Loucy (cell line): Measurements from ENCODE around the gene PRRC2C.

Experiments
- H2AFZ ChIP-seq: fragments of 200-600 bp; sonication (generic); 2 replicates; pipeline ENCODE4 v1.6.0; 2016; ENCODE audit warnings: antibody characterized with exemption, mild to moderate bottlenecking, low read length, moderate library complexity
- H3F3A ChIP-seq: fragments of 200-600 bp; 2 replicates; pipeline ENCODE4 v1.6.0; 2016; ENCODE audit warnings: antibody characterized with exemption, low read depth, mild to moderate bottlenecking
- H3K27me3 ChIP-seq: fragments of 200-600 bp; sonication (generic); 2 replicates; pipeline ENCODE4 v1.6.1; 2014; ENCODE audit warnings: low read length, mild to moderate bottlenecking; ENCODE audit not compliant: insufficient read depth, poor library complexity, severe bottlenecking
- H3K36me3 ChIP-seq: fragments of 200-600 bp; sonication (generic); 2 replicates; pipeline ENCODE4 v1.6.1; 2016; ENCODE audit warnings: low read length; ENCODE audit not compliant: insufficient read depth
- H3K4me1 ChIP-seq: fragments of 200-600 bp; sonication (generic); 2 replicates; pipeline ENCODE4 v1.5.1; 2014; ENCODE audit warnings: low read length, mild to moderate bottlenecking; ENCODE audit not compliant: insufficient read depth, poor library complexity, severe bottlenecking
- H3K4me2 ChIP-seq: fragments of 200-600 bp; sonication (generic); 2 replicates; pipeline ENCODE4 v1.6.0; 2014; ENCODE audit warnings: antibody characterized with exemption, low read length, low read depth, mild to moderate bottlenecking; ENCODE audit not compliant: poor library complexity, severe bottlenecking
- H3K4me3 ChIP-seq: fragments of 200-600 bp; sonication (generic); 2 replicates; pipeline ENCODE4 v1.5.1; 2014; ENCODE audit warnings: low read length, mild to moderate bottlenecking, mixed read lengths; ENCODE audit not compliant: poor library complexity, severe bottlenecking
- H3K79me2 ChIP-seq: fragments of 200-600 bp; sonication (generic); 2 replicates; pipeline ENCODE4 v1.6.1; 2014; ENCODE audit warnings: low read length; ENCODE audit not compliant: insufficient read depth
- H3K9ac ChIP-seq: fragments of 200-600 bp; sonication (generic); 2 replicates; pipeline ENCODE4 v1.6.0; 2014; ENCODE audit warnings: mild to moderate bottlenecking, low read depth, low read length, moderate library complexity; ENCODE audit not compliant: poor library complexity, severe bottlenecking
- H3K9me2 ChIP-seq: fragments of 200-600 bp; sonication (generic); replicated peaks from 2 replicates; pipeline ENCODE4 v1.6.1; 2016; ENCODE audit warnings: low read depth, low read length, mixed read lengths
- H3K9me3 ChIP-seq: fragments of 200-600 bp; sonication (generic); 2 replicates; pipeline ENCODE4 v1.6.1; 2014; ENCODE audit warnings: mild to moderate bottlenecking, antibody characterized with exemption, low read length, low read depth; ENCODE audit not compliant: insufficient read depth
- H4K20me1 ChIP-seq: fragments of 200-600 bp; sonication (generic); 2 replicates; pipeline ENCODE4 v1.6.0; 2014; ENCODE audit warnings: antibody characterized with exemption, low read length, mild to moderate bottlenecking; ENCODE audit not compliant: insufficient read depth, poor library complexity, severe bottlenecking
- CTCF ChIP-seq: fragments of 200-600 bp; sonication (generic); conservative IDR thresholded peaks from 2 replicates; pipeline ENCODE4 v1.5.1; 2014; ENCODE audit warnings: mild to moderate bottlenecking, antibody characterized with exemption, low read length
- EZH2phosphoT487 ChIP-seq: fragments of 200-600 bp; IDR thresholded peaks from 2 replicates; pipeline ENCODE4 v1.6.1; 2018; ENCODE audit warnings: antibody characterized with exemption, mild to moderate bottlenecking, moderate library complexity, borderline replicate concordance

Gene PRRC2C

DNA sequence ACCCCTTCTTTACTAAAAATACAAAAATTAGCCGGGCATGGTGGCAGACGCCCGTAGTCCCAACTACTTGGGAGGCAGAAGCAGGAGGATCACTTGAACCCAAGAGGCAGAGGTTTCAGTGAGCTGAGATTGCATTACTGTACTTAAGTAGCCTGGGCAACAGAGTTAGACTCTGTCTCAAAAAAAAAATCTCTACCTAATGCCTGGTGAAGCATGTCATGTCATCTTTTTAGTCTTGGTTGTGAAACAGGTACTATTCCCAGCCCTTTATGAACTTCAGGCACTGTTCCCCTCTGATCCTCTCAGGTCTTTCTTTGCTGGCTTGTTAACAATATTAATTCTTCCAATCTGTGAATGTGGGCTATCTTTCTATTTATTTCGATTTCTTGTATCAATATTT lies 22.1 kb downstream of the PRRC2C start:
- H3F3A ChIP-seq = no peaks in the 10 kb centered on the region
- no peak overlapping the region for H3K4me2 ChIP-seq
- peaks cover 100% of the 10 kb centered on the region for H3K79me2 ChIP-seq
- H3K9ac ChIP-seq = no peak overlapping the region
- H3K9me3 ChIP-seq = no peaks in the 10 kb centered on the region
- no peaks in the 10 kb centered on the region for H3K27me3 ChIP-seq
- H2AFZ ChIP-seq = no peak overlapping the region
- no peaks in the 10 kb centered on the region; the same call in 1 of the 2 replicates for H3K36me3 ChIP-seq
- TF ChIP-seq EZH2phosphoT487 (no peak), CTCF (no peak)
- H3K9me2 ChIP-seq = no peaks in the 10 kb centered on the region
- no peaks in the 10 kb centered on the region for H3K4me1 ChIP-seq
- no peak overlapping the region for H3K4me3 ChIP-seq
- peaks cover 97% of the 10 kb centered on the region for H4K20me1 ChIP-seq

DNA sequence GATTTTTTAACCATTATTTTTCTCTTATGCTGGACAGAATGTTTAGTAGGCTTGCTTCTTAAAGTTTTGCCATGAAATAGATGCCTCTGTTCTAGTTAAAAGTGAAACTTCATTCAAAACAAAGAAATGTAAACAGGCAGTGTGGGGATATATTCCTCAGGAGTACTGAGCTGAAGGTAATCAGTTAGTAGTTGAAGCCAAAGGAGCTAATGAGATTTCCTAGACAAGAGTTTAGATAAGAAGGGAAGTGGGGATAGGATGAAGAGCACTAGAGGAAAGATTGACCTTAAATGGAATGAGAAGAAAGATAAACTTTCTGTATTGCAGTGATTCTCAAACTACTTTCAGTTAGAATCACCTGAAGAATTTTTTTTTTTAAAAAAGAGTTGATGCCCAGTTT lies 23.9 kb downstream of the PRRC2C start:
- H3K27me3 ChIP-seq = no peaks in the 10 kb centered on the region
- H3K4me2 ChIP-seq = no peak overlapping the region
- no peaks in the 10 kb centered on the region for H3K9me2 ChIP-seq
- no peak overlapping the region for H3K4me3 ChIP-seq
- H4K20me1 ChIP-seq = peaks cover 99% of the 10 kb centered on the region
- H3K9me3 ChIP-seq = no peaks in the 10 kb centered on the region
- no peak overlapping the region for H2AFZ ChIP-seq
- peaks cover 17% of the 10 kb centered on the region for H3K36me3 ChIP-seq
- H3K9ac ChIP-seq = no peak overlapping the region
- peaks cover 100% of the 10 kb centered on the region for H3K79me2 ChIP-seq
- H3K4me1 ChIP-seq = no peaks in the 10 kb centered on the region
- H3F3A ChIP-seq = no peaks in the 10 kb centered on the region
- TF ChIP-seq EZH2phosphoT487 (no peak), CTCF (no peak)

DNA sequence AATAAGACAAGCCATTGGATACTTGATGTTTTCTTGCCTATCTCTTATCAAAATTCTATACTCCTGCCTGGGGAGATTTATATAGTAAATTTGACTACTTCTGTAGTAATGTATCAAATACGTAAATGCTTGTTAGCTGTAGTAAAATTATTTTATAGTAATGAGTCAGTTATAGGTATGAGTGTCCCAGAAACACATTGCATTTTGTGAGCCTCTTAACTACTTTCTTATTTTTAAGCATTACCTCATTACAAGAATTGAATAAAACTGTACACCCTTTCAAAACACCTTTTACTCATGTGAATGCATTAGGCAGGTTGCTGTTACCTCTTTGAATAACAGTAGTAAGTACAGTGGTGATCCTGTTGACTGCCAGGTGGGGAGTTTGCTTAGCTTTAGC lies 28.4 kb downstream of the PRRC2C start:
- no peaks in the 10 kb centered on the region for H3K27me3 ChIP-seq
- H3K4me2 ChIP-seq = no peak overlapping the region
- H3K9ac ChIP-seq = no peak overlapping the region
- H2AFZ ChIP-seq = no peak overlapping the region
- no peaks in the 10 kb centered on the region for H3F3A ChIP-seq
- H4K20me1 ChIP-seq = peaks cover 66% of the 10 kb centered on the region
- H3K9me2 ChIP-seq = no peaks in the 10 kb centered on the region
- no peak for TF ChIP-seq CTCF
- TF ChIP-seq EZH2phosphoT487 = no peak
- no peak overlapping the region for H3K4me3 ChIP-seq
- H3K79me2 ChIP-seq = peaks cover 69% of the 10 kb centered on the region
- H3K9me3 ChIP-seq = no peaks in the 10 kb centered on the region
- H3K36me3 ChIP-seq = peaks cover 60% of the 10 kb centered on the region
- H3K4me1 ChIP-seq = no peaks in the 10 kb centered on the region
